ENCODE measurements around the gene IQSEC1. TPM values are rescaled to one million over a fixed set of nuclear protein-coding genes. Genes with fewer than 3 reads are reported as not detected.

The IQSEC1 gene
- total and polyA plus RNA-seq, 2 donors (not counting 1 experiment from before 2014, with no cell fraction given): 96.7 to 222 TPM

DNA sequence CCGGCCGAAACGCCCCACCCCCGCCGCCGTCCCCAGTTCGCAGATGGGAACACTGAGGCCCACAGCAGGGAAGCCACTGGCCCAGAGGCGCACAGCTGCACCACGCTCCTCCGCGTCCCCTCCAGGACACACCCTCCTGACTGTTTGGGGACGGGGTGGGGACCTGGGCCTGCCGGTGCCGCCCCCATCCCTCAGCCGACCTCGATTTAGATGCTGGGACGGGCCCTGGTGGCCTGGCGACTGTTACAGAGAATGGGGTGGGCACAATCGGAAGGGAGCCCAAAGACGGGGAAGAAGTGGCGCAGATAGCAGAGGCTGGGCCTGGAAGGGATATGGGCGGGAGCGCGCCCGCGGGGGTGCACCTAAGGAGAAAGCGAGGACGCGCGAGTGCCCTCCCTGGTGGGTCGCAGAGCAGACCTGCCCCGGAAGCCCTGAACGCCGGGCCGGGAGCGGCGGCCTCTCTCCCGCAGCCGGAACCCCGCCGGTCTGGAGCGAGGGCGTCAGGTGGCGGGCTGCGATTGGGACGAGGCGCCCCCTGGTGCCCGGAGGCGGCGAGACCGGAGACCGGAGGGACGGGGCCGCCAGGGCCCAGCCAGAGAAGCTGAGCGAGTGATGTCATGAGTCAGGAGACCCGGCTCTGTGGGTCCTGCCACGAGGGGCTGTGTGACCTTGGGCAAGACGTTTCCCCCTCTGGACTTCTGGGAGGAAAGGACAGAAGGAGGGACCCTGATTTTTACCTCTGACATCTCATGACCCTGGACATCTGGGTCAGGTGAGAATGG is 78.4 kb downstream of the IQSEC1 start:
- CTCF ChIA-PET: interaction anchor here (0.9 to 9.3 kb wide), 27 partner anchors 10 to 116 kb away, joined by 3 to 108 read pairs (median 4); no protein-coding TSS in a partner anchor
- peaks cover 58 to 83% of the 10 kb centered on the region in 2 donors for H3K4me1 ChIP-seq (ENCODE audit: control insufficient read depth in 2 of 2, insufficient read depth in 2 of 2, low read length in 2 of 2)
- intact Hi-C loops (cut with micrococcal nuclease): loop anchor here (1.0 to 5.0 kb wide), 4 partner anchors 27 to 338 kb away; no protein-coding TSS in a partner anchor
- peak overlapping the region; percentile 95 for H3K4me3 Mint-ChIP-seq
- peak overlapping the region; percentile 30 to 91 (median 72) for H3K4me3 ChIP-seq (ENCODE audit: control extremely low read depth in 1 of 5, extremely low read depth in 1 of 5, insufficient read depth in 1 of 5, low read depth in 2 of 5, low read length in 4 of 5)
- H3K27me3 ChIP-seq (replicated peaks in 1 of 4; ENCODE audit: control extremely low read depth in 1 of 4, control insufficient read depth in 3 of 4, insufficient read depth in 4 of 4, low read length in 3 of 4): no peaks in the 10 kb centered on the region
- H3K27ac Mint-ChIP-seq: peak overlapping the region; percentile 92
- H3K27ac ChIP-seq (ENCODE audit: low read length in 2 of 2): peak overlapping the region; percentile 74 to 88
- peaks cover 98% of the 10 kb centered on the region for H3K79me2 ChIP-seq (ENCODE audit: control insufficient read depth, insufficient read depth, low read length)
- peak overlapping the region; percentile 59 for H2AFZ ChIP-seq (ENCODE audit: insufficient read depth, low read depth, low read length, poor library complexity, severe bottlenecking)
- TF ChIP-seq EZH2 (IDR thresholded peaks at IDR 0.05; ENCODE audit: borderline replicate concordance, insufficient read depth, low read depth, low read length, poor library complexity, severe bottlenecking): no peak
- TF ChIP-seq, protein P1, sequence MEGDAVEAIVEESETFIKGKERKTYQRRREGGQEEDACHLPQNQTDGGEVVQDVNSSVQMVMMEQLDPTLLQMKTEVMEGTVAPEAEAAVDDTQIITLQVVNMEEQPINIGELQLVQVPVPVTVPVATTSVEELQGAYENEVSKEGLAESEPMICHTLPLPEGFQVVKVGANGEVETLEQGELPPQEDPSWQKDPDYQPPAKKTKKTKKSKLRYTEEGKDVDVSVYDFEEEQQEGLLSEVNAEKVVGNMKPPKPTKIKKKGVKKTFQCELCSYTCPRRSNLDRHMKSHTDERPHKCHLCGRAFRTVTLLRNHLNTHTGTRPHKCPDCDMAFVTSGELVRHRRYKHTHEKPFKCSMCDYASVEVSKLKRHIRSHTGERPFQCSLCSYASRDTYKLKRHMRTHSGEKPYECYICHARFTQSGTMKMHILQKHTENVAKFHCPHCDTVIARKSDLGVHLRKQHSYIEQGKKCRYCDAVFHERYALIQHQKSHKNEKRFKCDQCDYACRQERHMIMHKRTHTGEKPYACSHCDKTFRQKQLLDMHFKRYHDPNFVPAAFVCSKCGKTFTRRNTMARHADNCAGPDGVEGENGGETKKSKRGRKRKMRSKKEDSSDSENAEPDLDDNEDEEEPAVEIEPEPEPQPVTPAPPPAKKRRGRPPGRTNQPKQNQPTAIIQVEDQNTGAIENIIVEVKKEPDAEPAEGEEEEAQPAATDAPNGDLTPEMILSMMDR (IDR thresholded peaks at IDR 0.05): peak; percentile 91
- H4K20me1 ChIP-seq (ENCODE audit: control insufficient read depth, insufficient read depth, low read length, poor library complexity, severe bottlenecking): peaks cover 89% of the 10 kb centered on the region
- peak overlapping the region; percentile 90 for H3K9ac ChIP-seq (ENCODE audit: low read length)
- peak overlapping the region; percentile 97 for H3K4me2 ChIP-seq (replicated peaks; ENCODE audit: low read depth, low read length, poor library complexity, severe bottlenecking)
- no peaks in the 10 kb centered on the region for H3K9me3 Mint-ChIP-seq (ENCODE audit: insufficient read depth)
- under 1% methylated on average over 55 of the region's 58 CpGs for WGBS (ENCODE audit: insufficient coverage)
- DNase-seq (peak; percentile 90), ATAC-seq (ENCODE audit: low read depth) (peak; percentile 75)
- H3K27me3 Mint-ChIP-seq: no peaks in the 10 kb centered on the region
- POLR2A ChIA-PET: interaction anchor here (1.0 to 3.3 kb wide), 7 partner anchors 11 to 39 kb away, joined by 3 to 13 read pairs (median 5); no protein-coding TSS in a partner anchor
- H3K4me1 Mint-ChIP-seq: peaks cover 81% of the 10 kb centered on the region
- H3K9me3 ChIP-seq (ENCODE audit: control extremely low read depth in 1 of 3, control insufficient read depth in 2 of 3, insufficient read depth in 1 of 3, low read length in 2 of 3): no peaks in the 10 kb centered on the region
- H3K36me3 ChIP-seq (replicated peaks in 1 of 2; ENCODE audit: control extremely low read depth in 1 of 2, control insufficient read depth in 1 of 2, extremely low read depth in 1 of 2, insufficient read depth in 2 of 2, low read length in 1 of 2): peaks cover 2 to 53% of the 10 kb centered on the region in 2 experiments

GRCh38 chr3:12994357-12994606 is 78.9 kb downstream of the IQSEC1 start:
- peak overlapping the region; percentile 95 for H3K4me3 Mint-ChIP-seq
- H3K4me2 ChIP-seq (replicated peaks; ENCODE audit: low read depth, low read length, poor library complexity, severe bottlenecking): peak overlapping the region; percentile 97
- H3K4me1 ChIP-seq (ENCODE audit: control insufficient read depth in 2 of 2, insufficient read depth in 2 of 2, low read length in 2 of 2): peaks cover 58 to 83% of the 10 kb centered on the region in 2 donors
- no peaks in the 10 kb centered on the region for H3K9me3 ChIP-seq (ENCODE audit: control extremely low read depth in 1 of 3, control insufficient read depth in 2 of 3, insufficient read depth in 1 of 3, low read length in 2 of 3)
- no peaks in the 10 kb centered on the region for H3K9me3 Mint-ChIP-seq (ENCODE audit: insufficient read depth)
- H3K79me2 ChIP-seq (ENCODE audit: control insufficient read depth, insufficient read depth, low read length): peaks cover 98% of the 10 kb centered on the region
- WGBS (ENCODE audit: insufficient coverage): under 1% methylated on average over 25 of the region's 25 CpGs
- peak overlapping the region; percentile 92 for H3K27ac Mint-ChIP-seq
- peaks cover 2 to 56% of the 10 kb centered on the region in 2 experiments for H3K36me3 ChIP-seq (replicated peaks in 1 of 2; ENCODE audit: control extremely low read depth in 1 of 2, control insufficient read depth in 1 of 2, extremely low read depth in 1 of 2, insufficient read depth in 2 of 2, low read length in 1 of 2)
- H3K4me1 Mint-ChIP-seq: peaks cover 81% of the 10 kb centered on the region
- DNase-seq (no peak), ATAC-seq (ENCODE audit: low read depth) (peak; percentile 11)
- CTCF ChIA-PET: interaction anchor here (1.3 to 9.3 kb wide), 10 partner anchors 11 to 92 kb away, joined by 3 to 108 read pairs (median 18); no protein-coding TSS in a partner anchor
- H2AFZ ChIP-seq (ENCODE audit: insufficient read depth, low read depth, low read length, poor library complexity, severe bottlenecking): peak overlapping the region; percentile 59
- no peaks in the 10 kb centered on the region for H3K27me3 Mint-ChIP-seq
- H4K20me1 ChIP-seq (ENCODE audit: control insufficient read depth, insufficient read depth, low read length, poor library complexity, severe bottlenecking): peaks cover 89% of the 10 kb centered on the region
- H3K27ac ChIP-seq (ENCODE audit: low read length in 2 of 2): peak overlapping the region; percentile 65 to 88
- peak overlapping the region; percentile 90 for H3K9ac ChIP-seq (ENCODE audit: low read length)
- peak overlapping the region; percentile 30 to 91 (median 72) for H3K4me3 ChIP-seq (ENCODE audit: control extremely low read depth in 1 of 5, extremely low read depth in 1 of 5, insufficient read depth in 1 of 5, low read depth in 2 of 5, low read length in 4 of 5)
- TF ChIP-seq, protein P1 (IDR thresholded peaks at IDR 0.05): no peak
- no peak for TF ChIP-seq EZH2 (IDR thresholded peaks at IDR 0.05; ENCODE audit: borderline replicate concordance, insufficient read depth, low read depth, low read length, poor library complexity, severe bottlenecking)
- no peaks in the 10 kb centered on the region for H3K27me3 ChIP-seq (replicated peaks in 1 of 4; ENCODE audit: control extremely low read depth in 1 of 4, control insufficient read depth in 3 of 4, insufficient read depth in 4 of 4, low read length in 3 of 4)
- intact Hi-C loops (cut with micrococcal nuclease): loop anchor here (2.0 kb wide), 1 partner anchor 39 kb away; no protein-coding TSS in a partner anchor
- POLR2A ChIA-PET: interaction anchor here (1.1 to 3.3 kb wide), 5 partner anchors 15 to 38 kb away, joined by 3 to 13 read pairs (median 5); no protein-coding TSS in a partner anchor
